ENCODE data around the gene COL12A1. TPM values are rescaled to one million over a fixed set of nuclear protein-coding genes. Genes with fewer than 3 reads are reported as not detected.

The COL12A1 gene
- total RNA-seq, 1 donor from 2014 or later = 44.3 TPM

- ATAC-seq (peak; percentile 100), DNase-seq (peak; percentile 91)
- Histone ChIP-seq H3K36me3 (peaks cover 28% of the 10 kb centered on the region), H3K27ac (peak within 1 kb of the TSS; percentile 85), H3K9me3 (no peaks in the 10 kb centered on the region), H3K4me1 (peaks cover 13% of the 10 kb centered on the region), H3K4me3 (peak within 1 kb of the TSS; percentile 64), H3K27me3 (no peaks in the 10 kb centered on the region)
- intact Hi-C loops (cut with DNase I) = no loop called here
- TF ChIP-seq CTCF (IDR thresholded peaks at IDR 0.05) = no peak
Observed at GRCh38 chr6:75243333-75244062, 37.6 kb upstream of the COL12A1 start, which contains the start of gene COX7A2. COX7A2 (minus strand) TSS chr6:75243801; CDS start chr6:75243734, 67 bp downstream.

- intact Hi-C loops (cut with DNase I) = no loop called here
- Histone ChIP-seq H3K36me3 (peaks cover 52% of the 10 kb centered on the region), H3K27me3 (no peaks in the 10 kb centered on the region), H3K4me3 (no peak overlapping the region), H3K27ac (no peak overlapping the region), H3K4me1 (peaks cover 6% of the 10 kb centered on the region), H3K9me3 (no peaks in the 10 kb centered on the region)
- DNase-seq (no peak), ATAC-seq (no peak)
- TF ChIP-seq CTCF (IDR thresholded peaks at IDR 0.05) = no peak
Observed at GRCh38 chr6:75236630-75237029, 30.8 kb upstream of the COL12A1 start.

GRCh38 chr6:75235271-75235670 lies 29.4 kb upstream of the COL12A1 start:
- no peak for ATAC-seq
- intact Hi-C loops (cut with DNase I) = no loop called here
- H3K4me1 ChIP-seq = no peaks in the 10 kb centered on the region
- H3K27me3 ChIP-seq = no peaks in the 10 kb centered on the region
- no peak overlapping the region for H3K27ac ChIP-seq
- H3K9me3 ChIP-seq = no peaks in the 10 kb centered on the region
- DNase-seq = no peak
- H3K4me3 ChIP-seq = no peak overlapping the region
- no peak for TF ChIP-seq CTCF (IDR thresholded peaks at IDR 0.05)
- peaks cover 41% of the 10 kb centered on the region for H3K36me3 ChIP-seq

GRCh38 chr6:75234126-75234865 lies 28.4 kb upstream of the COL12A1 start:
- DNase-seq = no peak
- no peak overlapping the region for H3K4me3 ChIP-seq
- intact Hi-C loops (cut with DNase I) = no loop called here
- H3K27me3 ChIP-seq = no peaks in the 10 kb centered on the region
- peaks cover 31% of the 10 kb centered on the region for H3K36me3 ChIP-seq
- TF ChIP-seq CTCF (IDR thresholded peaks at IDR 0.05) = no peak
- no peak overlapping the region for H3K27ac ChIP-seq
- ATAC-seq = no peak
- no peaks in the 10 kb centered on the region for H3K9me3 ChIP-seq
- H3K4me1 ChIP-seq = no peaks in the 10 kb centered on the region

GRCh38 chr6:75233092-75233615 lies 27.3 kb upstream of the COL12A1 start:
- Histone ChIP-seq H3K4me3 (no peak overlapping the region), H3K27ac (no peak overlapping the region)

More at GRCh38 chr6:75233092-75233615, 27.3 kb upstream of the COL12A1 start:
- intact Hi-C loops (cut with DNase I) = no loop called here
- TF ChIP-seq CTCF (IDR thresholded peaks at IDR 0.05) = no peak
- Histone ChIP-seq H3K27me3 (no peaks in the 10 kb centered on the region), H3K36me3 (peaks cover 22% of the 10 kb centered on the region), H3K4me1 (no peaks in the 10 kb centered on the region), H3K9me3 (no peaks in the 10 kb centered on the region)
- no peak for DNase-seq
- no peak for ATAC-seq
